HTR-8/SVneo (cell line): ENCODE data around the gene SNTB2.
A peak's percentile ranks its signal among the peaks of the same experiment; 100 is the strongest.
"Not testable (repeated sequence)": the region's sequence is repeated elsewhere in the genome, so short reads cannot be mapped to it uniquely, and the experiment has no call there.

Source experiments
- DNase-seq: peaks from one replicate; pipeline ENCODE4 v3.0.0; 2011; ENCODE audit warnings: low spot score, mixed read lengths; ENCODE audit not compliant: insufficient read length
- FAIRE-seq: peaks from 2 replicates; lab custom pipeline; 2011; peaks lifted over from hg19 to GRCh38; lab: Jason Lieb, UNC

SNTB2 gene

DNA sequence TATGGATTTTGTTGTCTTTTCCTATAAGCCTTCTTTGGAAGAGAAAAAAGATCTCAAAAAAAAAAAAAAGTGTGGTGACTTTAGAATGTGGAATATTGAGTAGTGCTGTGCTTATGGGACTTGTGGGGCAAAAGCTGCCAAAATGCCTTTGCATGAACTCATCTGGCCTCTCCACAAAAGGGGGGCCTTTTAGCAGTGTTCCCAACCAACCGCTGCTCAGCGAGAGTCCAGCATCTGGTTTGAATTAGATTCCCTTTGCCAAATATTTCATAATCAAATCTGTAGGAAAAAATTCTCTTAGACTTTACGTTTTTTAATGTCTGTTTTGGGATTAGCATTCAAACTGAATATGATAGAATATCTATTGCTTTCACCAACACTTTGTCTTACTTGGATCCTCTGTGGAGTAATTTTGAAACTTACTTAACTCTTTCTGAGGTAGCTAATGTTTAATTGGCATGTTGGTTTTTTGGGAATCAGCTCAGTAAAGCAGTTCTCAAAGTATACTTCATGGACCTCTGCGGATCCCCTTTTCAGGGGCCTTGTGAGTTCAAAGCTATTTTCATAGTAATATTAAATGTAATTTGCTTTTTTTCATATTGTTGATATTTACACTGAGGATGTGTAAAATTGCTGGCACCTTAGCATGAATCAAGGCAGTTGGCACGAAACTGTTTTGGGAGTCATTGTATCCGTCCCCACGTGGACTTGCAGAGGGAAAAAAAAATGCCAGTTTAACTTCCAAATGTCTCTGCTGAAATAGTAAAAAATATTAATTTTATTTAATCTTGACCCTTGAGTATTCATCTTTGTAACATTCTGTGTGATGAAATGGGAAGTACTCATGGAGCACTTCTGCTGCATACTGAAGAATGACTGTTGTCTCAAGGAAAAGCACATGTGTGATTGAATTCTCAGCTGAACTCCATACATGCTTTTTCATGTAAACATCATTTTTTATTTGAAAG lies 89.5 kb downstream of the SNTB2 start:
- no peak for FAIRE-seq
- peak; percentile 28 for DNase-seq

DNA sequence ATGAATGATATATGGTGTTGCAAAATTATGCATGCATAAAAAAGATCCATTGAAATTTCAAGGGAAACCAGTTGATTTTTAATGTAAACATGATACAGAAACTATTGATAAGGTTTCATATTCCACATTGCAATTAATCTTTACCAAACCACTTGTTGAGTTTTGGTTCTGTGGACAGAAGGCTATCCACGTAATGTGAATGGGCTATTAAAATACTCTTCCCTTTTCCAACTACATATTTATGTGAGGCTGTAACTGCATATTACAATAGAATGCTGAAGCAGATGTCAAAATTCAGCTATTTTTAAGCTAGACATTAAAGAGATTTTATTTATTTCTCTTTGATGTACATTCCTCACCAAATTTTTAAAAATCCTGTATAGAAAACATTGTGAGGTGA lies 90.4 kb downstream of the SNTB2 start:
- DNase-seq (no peak), FAIRE-seq (no peak)

DNA sequence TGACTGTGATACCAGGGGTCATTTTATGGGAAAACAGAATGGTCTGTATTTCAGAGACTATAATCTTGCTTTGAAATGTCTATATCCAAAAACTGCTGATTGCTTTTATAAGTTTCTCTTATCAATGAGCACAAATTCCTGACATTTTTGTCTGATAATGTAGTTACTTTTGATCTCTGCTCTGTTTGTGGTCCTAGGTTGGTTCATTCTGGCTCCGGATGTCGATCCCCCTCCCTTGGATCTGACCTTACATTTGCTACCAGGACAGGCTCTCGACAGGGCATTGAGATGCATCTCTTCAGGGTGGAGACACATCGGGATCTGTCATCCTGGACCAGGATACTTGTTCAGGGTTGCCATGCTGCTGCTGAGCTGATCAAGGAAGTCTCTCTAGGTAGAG lies 96.9 kb downstream of the SNTB2 start:
- FAIRE-seq (no peak), DNase-seq (no peak)

DNA sequence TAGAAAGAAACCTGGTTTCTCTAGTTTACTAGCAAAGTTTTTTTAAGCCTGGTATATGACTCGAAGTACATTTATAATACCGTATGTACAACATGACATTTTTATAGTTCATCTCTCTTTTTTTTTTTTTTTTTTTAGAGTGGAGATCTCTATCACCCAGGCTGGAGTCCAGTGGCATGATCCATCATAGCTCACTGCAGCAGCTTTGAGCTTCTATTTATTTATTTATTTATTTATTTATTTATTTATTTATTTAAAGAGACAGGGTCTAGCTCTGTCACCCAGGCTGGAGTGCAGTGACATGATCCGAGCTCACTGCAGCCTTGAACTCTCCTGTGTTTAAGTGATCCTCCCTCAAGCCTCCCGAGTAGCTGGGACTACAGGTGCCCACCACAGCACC lies 98.3 kb downstream of the SNTB2 start:
- no peak for FAIRE-seq
- DNase-seq, result no peak

DNA sequence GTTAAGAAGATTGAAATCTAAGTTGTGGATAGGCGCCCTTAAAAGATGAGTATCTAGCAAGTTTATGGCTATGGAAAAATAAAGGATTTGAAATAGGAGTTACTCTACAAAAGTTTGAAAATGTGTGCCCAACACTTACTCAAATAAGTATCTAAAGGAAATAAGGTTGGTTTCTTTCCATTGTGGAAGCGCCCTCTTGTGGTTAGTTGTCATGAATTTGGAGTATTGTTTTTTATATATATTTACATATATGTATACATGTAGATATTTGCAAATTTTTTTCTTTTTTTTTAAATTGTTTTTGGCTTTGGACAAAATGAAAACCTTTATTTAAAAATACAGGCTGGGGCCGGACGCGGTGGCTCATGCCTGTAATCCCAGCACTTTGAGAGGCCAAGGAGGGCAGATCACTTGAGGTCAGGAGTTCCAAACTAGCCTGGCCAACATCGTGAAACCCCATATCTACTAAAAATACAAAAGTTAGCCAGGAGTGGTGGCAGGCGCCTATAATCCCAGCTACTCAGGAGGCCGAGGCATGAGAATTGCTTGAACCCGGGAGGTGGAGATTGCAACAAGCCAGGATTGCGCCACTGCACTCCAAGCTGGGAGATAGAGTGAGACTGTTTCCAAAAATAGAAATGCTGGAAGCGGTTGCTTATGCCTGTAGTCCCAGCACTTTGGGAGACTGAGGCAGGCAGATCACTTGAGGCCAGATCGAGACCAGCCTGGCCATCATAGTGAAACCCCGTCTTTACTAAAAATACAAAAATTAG lies 100.2 kb downstream of the SNTB2 start:
- FAIRE-seq, result no peak
- peak; percentile 52 for DNase-seq

DNA sequence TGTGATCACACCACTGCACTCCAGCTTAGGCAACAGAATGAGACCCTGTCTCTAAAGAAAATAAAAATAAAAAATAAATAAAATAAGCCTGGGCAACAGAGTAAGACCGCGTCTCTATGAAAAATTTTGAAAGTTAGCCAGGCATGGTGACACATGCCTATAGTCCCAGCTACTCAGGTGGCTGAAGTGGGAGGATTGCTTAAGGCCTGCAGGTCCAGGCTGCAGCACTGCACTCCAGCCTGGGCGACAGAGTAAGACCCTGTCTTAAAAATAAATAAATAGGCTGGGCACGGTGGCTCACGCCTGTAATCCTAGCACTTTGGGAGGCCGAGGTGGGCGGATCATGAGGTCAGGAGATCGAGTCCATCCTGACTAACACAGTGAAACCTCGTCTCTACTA lies 104.7 kb downstream of the SNTB2 start:
- not testable (repeated sequence) for FAIRE-seq

DNA sequence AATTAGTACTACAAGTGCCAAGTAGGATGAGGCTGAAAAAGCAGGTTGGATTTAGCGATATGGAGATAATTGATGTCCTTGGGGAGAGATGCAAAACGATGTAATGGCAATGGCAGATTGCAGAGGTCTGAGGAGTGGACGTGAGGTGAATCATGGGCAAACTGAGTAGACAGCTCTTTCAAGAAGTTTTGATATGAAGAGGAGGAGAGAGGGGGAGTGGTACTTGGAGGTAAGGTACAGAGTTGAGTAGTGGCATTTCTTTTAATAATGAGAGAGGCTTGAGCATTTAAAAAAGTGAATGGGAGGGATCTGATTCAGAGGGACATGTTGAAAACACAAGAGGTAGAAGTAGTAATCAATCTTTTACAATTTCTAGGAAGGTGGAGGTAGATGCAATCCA lies 106.4 kb downstream of the SNTB2 start:
- no peak for FAIRE-seq
- DNase-seq, result no peak

More for the DNA sequence above, 104.7 kb downstream of the SNTB2 start:
- DNase-seq, result not testable (repeated sequence)

DNA sequence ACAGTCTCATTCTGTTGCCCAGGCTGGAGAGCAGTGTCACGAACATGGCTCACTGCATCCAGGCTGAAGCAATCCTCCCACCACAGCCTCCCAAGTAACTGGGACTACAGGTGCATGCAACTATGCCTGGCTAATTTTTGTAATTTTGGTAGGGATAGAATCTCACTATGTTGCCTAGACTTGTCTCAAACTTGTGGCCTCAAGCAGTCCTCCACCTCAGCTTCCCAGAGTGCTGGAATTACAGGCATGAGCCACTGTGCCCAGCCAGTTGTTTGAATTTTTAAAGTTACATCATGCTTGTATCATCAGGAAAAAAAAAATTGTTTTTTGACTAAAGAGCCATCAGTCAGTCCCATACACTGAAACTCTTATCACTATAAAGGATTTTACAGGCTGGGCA lies 107.1 kb downstream of the SNTB2 start:
- FAIRE-seq, result no peak
- no peak for DNase-seq

DNA sequence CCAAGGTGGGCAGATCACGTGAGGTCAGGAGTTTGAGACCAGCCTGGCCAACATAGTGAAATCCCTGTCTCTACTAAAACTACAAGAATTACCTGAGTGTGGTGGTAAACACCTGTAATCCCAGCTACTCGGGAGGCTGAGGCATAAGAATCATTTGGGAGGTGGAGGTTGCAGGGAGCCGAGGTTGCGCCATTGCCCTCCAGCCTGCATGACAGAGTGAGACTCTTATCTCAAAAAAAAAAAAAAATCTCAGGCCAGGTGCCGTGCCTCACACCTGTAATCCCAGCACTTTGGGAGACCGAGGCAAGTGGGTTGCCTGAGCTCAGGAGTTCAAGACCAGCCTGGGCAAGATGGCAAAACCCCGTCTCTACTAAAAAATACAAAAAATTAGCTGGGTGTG lies 109.8 kb downstream of the SNTB2 start:
- FAIRE-seq, DNase-seq: not testable (repeated sequence)

DNA sequence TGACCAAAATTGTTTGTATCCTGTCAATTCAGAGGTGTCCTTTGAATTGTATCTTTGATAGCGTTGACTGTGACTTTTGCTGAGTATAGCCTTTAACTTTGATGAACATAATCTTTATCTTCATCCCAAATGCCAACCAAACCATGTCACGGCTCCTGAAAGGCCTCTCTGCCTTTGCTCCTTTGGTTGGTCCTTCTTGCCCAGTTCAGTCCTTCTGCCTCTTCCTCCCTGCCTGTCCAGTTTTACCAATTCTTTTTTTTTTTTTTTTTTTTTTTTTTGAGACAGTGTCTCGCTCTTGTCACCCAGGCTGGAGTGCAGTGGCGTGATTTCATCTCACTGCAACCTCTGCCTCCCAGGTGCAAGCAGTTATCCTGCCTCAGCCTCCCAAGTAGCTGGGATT lies 111.3 kb downstream of the SNTB2 start:
- no peak for FAIRE-seq
- no peak for DNase-seq

DNA sequence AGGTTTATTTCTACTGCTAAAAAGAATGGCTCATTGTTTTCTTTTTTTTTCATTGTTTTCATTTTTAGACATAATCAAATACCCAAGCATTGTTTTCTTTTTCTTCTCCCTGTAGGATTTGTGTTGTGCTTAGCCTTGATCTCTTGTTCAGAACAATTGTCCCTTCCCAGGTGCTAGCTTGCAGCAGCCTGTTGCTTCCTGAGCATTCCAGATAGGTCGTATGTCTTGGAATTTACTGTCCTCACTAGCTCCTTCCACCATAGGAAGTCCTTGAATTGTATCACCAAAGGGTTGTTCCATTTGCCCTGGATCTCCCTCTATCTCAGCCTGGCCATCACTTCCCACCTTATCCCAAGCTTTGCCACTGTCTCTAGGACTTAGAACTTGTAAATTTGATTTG lies 114.2 kb downstream of the SNTB2 start:
- FAIRE-seq (no peak), DNase-seq (no peak)

DNA sequence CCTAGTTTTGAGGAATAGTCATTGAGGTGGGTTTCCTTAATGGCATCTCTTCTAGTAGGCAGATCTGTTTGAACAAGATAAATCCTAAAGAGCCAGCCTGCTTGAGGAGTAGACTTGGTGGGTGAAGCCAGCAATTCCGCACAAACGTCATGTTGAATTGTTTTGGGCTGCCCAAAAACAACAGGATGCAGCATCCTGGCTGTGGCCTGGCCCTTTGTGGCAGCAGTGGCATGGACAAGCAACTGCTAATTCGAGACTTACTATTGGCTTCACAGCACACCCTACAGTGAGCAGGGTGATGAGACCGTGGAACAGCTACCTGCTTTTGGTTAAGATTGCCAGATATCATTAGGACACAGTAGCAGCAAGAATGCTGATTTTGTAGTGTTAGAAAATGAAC lies 114.9 kb downstream of the SNTB2 start:
- DNase-seq (no peak), FAIRE-seq (peak; percentile 60)

DNA sequence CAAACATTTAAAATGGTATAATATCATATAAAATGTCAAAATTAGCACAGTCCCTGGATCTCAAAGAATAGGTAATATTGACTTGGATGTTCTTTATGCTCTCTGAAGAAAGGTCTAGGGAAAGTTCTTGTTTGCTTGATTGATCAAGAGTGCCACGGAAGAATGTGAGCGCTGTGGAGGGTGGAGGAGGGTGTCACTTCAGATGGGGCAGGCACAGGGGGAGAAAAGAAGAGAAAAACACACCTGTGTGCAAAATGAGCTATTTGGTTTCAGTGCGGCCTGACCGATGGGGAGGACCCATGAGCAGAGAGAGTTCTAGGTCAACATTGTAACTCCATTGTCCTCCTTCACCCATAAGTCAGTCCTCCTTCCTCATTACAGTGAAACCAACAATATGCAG lies 115.3 kb downstream of the SNTB2 start:
- DNase-seq (no peak), FAIRE-seq (no peak)

DNA sequence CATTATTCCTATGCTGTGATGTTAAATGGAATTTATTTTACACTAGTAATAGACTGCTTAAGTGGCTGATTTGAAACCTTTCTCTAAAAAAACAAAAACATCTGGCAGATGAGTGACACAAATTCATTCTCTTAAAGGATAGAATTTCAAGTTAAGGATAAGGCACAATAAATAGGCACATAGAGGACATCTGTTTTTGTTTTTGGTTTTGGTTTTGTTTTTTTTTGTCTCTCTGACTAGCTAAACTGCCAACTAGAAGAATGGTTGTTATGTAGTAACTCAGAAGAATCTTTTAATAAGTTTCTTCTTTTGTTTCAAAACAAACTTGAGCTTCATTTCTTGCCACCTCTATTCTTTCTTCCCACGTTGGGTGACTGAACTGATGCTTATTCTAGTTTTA lies 119.1 kb downstream of the SNTB2 start:
- DNase-seq, result no peak
- no peak for FAIRE-seq

DNA sequence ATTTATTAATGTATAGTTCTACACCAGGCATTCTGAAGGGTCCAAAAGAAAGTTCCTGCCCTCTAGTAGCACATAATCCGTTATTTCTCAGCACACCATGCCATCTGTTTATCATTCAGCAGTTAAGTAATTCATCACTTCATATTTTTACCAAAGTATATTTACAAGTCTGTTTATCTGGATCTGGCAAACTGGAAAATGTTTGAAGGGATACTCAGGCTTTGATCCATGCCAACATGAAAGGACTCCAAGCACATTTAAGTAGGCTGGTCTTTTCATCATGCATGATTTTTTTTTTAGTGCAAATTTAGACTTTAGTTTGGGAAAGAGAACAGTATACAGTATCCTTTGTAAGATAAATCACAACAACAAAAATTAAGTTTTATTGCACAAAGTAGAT lies 120.1 kb downstream of the SNTB2 start:
- FAIRE-seq, result no peak
- DNase-seq, result no peak

DNA sequence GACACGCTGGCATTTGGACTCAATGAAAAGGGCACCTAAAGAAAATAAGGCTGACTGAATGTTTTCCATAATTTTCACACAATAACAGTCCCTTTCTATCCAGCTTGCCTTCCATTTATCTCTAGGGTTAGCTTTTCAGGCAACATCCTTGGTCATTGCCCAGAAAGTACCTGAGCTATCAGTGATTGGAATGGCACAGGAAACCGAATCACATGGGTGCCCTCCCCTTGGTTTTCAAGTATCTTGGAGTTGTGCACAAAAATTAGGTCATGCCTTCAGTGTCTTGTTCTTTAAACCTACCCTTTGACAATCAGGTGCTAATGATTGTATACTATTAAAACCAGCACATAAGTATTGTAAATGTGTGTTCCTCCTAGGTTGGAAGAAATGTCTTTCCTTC lies 120.9 kb downstream of the SNTB2 start:
- no peak for FAIRE-seq

DNA sequence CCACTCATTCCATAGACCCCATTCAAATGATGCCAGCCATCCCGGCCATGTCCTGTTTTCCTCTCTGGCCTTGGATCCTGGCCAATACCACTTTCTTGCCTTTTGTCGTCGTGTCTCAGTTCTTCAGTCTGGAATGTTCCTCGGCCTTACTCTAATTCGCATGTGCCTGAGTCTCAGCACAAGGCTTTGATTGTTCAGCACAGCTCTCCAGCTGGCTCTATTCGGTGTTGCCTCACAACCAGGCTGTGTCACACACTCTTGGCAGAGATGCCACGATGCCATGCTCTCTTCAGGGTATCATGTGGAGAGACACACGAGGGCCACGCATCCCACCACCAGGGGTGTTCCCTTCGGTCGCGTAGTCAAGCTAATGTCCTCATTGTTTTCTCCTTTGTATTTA lies 122.4 kb downstream of the SNTB2 start:
- no peak for FAIRE-seq
- DNase-seq, result no peak

More for the DNA sequence above, 120.9 kb downstream of the SNTB2 start:
- no peak for DNase-seq

DNA sequence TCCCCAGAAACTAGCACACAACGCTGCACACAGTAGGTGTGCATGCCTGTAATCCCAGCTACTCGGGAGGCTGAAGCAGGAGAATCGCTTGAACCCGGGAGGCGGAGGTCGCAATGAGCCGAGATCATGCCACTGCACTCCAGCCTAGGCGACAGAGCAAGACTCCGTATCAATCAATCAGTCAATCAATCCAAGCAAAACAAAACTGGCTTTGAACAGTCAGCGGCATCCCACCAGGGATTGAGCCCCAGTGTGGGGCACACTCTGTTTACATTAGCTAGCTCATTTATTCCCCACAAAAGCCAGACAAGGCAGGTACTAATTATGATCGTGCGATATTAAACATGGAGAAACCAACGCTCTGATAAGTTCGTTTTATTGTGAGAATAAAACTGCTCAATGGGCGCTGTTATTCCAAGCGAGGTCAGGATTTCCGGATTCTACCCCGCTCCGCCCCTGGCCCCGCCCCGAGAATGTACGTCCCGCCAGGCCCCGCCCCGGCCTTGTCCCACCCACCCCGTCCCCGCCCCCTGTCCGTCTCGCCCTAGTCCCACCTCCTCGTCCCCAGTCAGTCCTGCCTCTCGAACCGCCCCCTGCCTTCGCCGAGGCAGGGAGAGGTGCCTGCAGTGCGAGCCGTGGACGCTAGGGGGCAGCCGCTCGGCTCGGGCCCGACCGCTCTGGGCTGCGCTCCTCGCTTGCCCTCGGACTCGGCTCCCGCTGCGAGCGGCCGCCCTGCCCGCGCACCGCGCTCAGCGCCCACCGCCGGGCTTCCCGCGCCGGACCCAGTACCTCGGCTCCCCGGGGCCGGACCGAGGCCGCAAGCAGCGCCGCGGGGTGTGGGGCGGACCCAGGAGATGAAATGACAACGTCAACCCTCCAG lies 123.9 kb downstream of the SNTB2 start, which contains the start of gene VPS4A:
Gene VPS4A (plus strand): TSS at position 698 of the 880 bp plus-strand sequence. CDS start 162 bp downstream, at position 860.
- DNase-seq (peak; percentile 97), FAIRE-seq (peak; percentile 98)

DNA sequence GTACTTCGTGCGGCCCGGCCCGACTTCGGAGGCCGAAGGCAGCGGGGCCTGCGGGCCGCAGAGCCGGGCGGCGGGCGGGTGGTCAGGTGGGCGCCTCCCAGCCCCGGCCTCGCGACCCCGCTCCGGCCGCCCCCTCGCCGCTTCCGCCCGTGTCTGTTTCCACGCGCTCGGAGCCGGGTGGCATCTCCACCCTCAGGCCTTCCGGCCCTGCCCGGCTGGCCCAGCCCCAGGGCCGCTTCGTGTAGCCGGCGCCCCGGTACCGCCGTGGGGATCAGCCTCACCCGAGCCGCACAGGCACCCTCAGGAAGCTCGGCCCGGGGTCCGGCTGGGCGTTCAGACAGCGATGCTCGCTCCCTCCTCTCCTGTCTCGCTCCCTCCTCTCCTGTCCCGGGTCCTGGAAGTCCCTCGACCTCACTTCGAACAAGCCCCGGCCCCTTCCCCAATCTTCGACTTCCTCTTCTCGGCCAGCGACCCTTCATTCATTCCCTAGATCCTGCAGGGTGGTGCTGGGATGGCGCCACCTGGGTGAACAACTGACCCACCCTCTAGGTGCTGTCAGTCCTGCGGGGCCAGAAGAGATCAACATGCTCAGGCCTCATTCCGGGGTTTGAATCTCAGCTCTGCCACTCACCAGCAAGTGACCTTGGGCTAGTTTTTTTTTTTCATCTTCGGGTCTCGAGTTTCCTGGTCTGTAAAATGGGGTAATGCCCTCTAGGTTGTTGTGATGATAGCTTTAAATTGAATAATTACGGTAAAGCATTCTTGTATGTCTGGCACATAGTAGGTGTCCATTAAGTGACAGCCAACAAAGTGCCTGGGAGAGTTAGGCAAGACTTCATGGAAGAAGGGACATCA lies 124.8 kb downstream of the SNTB2 start:
- FAIRE-seq (peak; percentile 54), DNase-seq (peak; percentile 37)
